OCI-LY7 (cell line): ENCODE data around the gene KIF1B.

Experiments
- EZH2phosphoT487 ChIP-seq: fragments of 200-600 bp; sonication (generic); IDR thresholded peaks from 2 replicates; pipeline ENCODE4 v1.6.1; 2018; ENCODE audit warnings: low read depth, borderline replicate concordance, mild to moderate bottlenecking, mixed run types, antibody characterized with exemption, low read length, moderate library complexity, mixed read lengths
- TF ChIP-seq, protein P1 (sequence below): fragments of 200-600 bp; sonication (generic); conservative IDR thresholded peaks from 2 replicates; pipeline ENCODE4 v1.5.1; 2014; ENCODE audit warnings: mild to moderate bottlenecking, antibody characterized with exemption, low read length, moderate library complexity, mixed read lengths

DNA sequence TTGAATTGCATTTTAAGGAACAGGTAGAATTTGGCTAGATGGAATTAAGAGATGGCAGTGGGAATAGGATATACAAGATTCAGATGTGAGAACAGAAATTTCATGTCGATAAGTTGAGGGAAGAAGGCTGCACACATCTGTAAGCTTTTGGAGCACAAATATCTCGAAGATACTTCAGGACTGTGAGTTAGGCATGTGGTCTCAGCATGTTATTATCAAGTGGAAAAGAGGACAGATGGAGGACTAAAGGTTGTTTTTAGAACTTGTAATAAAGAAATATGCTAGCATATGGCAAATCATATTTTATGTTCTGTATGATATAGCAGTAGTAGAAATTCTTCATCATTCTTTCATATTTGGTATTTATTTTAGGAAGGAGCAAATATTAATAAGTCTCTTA is 61.5 kb downstream of the KIF1B start:
- no peak for TF ChIP-seq EZH2phosphoT487
- TF ChIP-seq, protein P1, sequence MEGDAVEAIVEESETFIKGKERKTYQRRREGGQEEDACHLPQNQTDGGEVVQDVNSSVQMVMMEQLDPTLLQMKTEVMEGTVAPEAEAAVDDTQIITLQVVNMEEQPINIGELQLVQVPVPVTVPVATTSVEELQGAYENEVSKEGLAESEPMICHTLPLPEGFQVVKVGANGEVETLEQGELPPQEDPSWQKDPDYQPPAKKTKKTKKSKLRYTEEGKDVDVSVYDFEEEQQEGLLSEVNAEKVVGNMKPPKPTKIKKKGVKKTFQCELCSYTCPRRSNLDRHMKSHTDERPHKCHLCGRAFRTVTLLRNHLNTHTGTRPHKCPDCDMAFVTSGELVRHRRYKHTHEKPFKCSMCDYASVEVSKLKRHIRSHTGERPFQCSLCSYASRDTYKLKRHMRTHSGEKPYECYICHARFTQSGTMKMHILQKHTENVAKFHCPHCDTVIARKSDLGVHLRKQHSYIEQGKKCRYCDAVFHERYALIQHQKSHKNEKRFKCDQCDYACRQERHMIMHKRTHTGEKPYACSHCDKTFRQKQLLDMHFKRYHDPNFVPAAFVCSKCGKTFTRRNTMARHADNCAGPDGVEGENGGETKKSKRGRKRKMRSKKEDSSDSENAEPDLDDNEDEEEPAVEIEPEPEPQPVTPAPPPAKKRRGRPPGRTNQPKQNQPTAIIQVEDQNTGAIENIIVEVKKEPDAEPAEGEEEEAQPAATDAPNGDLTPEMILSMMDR = no peak
